Breast epithelium (tissue), 4 donors: Measurements from ENCODE around the gene MTNR1A. TPM values are rescaled to one million over a fixed set of nuclear protein-coding genes. Genes with fewer than 3 reads are reported as not detected.

Experiments used
- DNase-seq, 2 donors: peaks; one replicate each; pipeline ENCODE4 v3.0.0-alpha.2; 2019; ENCODE audit warnings: low spot score in 2 of 2
- H3K27ac ChIP-seq, 2 donors: fragments of 200-600 bp; sonication (generic) in 1 of 2; one replicate each; pipeline ENCODE4 v1.5.1; 2016 to 2019; ENCODE audit warnings: mild to moderate bottlenecking in 1 of 2
- H3K27me3 ChIP-seq, 2 donors: fragments of 200-600 bp; sonication (generic) in 1 of 2; one replicate each; pipeline versions ENCODE4 v1.5.1 to v1.6.0; 2017 to 2019; ENCODE audit warnings: control low read depth in 1 of 2, mild to moderate bottlenecking in 1 of 2
- H3K36me3 ChIP-seq: fragments of 200-600 bp; one replicate; pipeline ENCODE4 v1.5.1; 2019
- H3K4me1 ChIP-seq, 2 donors: fragments of 200-600 bp; sonication (generic); one replicate each; pipeline ENCODE4 v1.5.1; 2016 to 2019; ENCODE audit warnings: control low read depth in 1 of 2
- H3K4me3 ChIP-seq, 3 donors: fragments of 200-600 bp; sonication (generic); 1 replicate in 2 of 3; 2 replicates in 1 of 3; pipeline ENCODE4 v1.5.1; 2016 to 2019; ENCODE audit warnings: mild to moderate bottlenecking in 3 of 3, moderate library complexity in 2 of 3
- H3K9me3 ChIP-seq, 2 donors: fragments of 200-600 bp; sonication (generic) in 1 of 2; one replicate each; pipeline ENCODE4 v1.5.1; 2016 to 2019; ENCODE audit warnings: control low read depth in 1 of 2
- POLR2A ChIP-seq: fragments of 450-650 bp; IDR thresholded peaks from one replicate; pipeline ENCODE4 v1.6.1; 2016; ENCODE audit warnings: antibody characterized with exemption, mild to moderate bottlenecking, moderate library complexity
- POLR2AphosphoS5 ChIP-seq, 3 donors: sonication (generic); formaldehyde crosslinking; IDR thresholded peaks; one replicate each; pipeline ENCODE4 v1.6.1; 2017; ENCODE audit warnings: antibody characterized with exemption in 3 of 3
- intact Hi-C: fragments of 100-400 bp; cut with DNase I; formaldehyde crosslinking; loops from one replicate; pipeline ENCODE4 v1.15.1; 2023; ENCODE audit warnings: low total_unique reads
- total RNA-seq, 3 donors: library from RNA; depleted of rRNA; stranded (reverse); fragments of >200 nt; gene quantifications; one replicate each; pipeline ENCODE4 v1.1.0, GENCODE V29; 2016
- TF ChIP-seq, protein P1 (sequence below), 3 donors: fragments of 450-650 bp; IDR thresholded peaks; one replicate each; pipeline ENCODE4 v1.5.1; 2016 to 2017; ENCODE audit warnings: antibody characterized with exemption in 3 of 3, mild to moderate bottlenecking in 3 of 3, moderate library complexity in 3 of 3

The MTNR1A gene
- total RNA-seq, 3 donors from 2014 or later: not detected

DNA sequence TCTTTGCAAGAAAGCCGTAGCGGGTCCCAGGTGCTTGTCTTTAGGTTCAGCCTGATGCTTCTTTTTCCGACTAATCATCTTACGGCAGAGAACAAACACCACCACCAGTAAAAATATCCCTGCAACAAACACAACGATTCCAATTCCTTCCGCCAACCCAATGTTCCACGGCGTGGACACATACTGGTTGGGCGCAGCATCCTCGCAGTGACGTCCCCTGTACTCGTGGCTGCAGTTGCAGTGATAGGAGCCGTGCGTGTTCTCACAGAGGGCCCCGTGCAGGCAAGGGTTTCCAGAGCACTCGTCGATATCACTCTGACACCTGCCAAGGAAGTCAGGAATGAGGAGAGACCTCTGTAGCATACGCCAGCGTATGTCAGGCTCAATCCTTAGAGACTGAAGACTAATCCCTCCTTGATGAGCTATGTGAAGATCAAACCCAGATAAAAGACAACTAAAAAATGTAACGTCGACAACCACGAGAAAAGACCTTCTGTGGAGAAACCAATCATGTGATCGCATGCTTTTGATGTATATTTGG is 41.6 kb upstream of the MTNR1A start:
- no peaks in the 10 kb centered on the region for H3K9me3 ChIP-seq
- intact Hi-C loops: no loop called here
- no peaks in the 10 kb centered on the region for H3K27me3 ChIP-seq
- no peak overlapping the region for H3K27ac ChIP-seq
- H3K36me3 ChIP-seq: peaks cover 6% of the 10 kb centered on the region
- TF ChIP-seq, protein P1, sequence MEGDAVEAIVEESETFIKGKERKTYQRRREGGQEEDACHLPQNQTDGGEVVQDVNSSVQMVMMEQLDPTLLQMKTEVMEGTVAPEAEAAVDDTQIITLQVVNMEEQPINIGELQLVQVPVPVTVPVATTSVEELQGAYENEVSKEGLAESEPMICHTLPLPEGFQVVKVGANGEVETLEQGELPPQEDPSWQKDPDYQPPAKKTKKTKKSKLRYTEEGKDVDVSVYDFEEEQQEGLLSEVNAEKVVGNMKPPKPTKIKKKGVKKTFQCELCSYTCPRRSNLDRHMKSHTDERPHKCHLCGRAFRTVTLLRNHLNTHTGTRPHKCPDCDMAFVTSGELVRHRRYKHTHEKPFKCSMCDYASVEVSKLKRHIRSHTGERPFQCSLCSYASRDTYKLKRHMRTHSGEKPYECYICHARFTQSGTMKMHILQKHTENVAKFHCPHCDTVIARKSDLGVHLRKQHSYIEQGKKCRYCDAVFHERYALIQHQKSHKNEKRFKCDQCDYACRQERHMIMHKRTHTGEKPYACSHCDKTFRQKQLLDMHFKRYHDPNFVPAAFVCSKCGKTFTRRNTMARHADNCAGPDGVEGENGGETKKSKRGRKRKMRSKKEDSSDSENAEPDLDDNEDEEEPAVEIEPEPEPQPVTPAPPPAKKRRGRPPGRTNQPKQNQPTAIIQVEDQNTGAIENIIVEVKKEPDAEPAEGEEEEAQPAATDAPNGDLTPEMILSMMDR (IDR thresholded peaks at IDR 0.05): no peak
- TF ChIP-seq POLR2AphosphoS5 (IDR thresholded peaks at IDR 0.05) (no peak), POLR2A (no peak)
- no peak overlapping the region for H3K4me3 ChIP-seq
- H3K4me1 ChIP-seq: no peaks in the 10 kb centered on the region
- DNase-seq: no peak

DNA sequence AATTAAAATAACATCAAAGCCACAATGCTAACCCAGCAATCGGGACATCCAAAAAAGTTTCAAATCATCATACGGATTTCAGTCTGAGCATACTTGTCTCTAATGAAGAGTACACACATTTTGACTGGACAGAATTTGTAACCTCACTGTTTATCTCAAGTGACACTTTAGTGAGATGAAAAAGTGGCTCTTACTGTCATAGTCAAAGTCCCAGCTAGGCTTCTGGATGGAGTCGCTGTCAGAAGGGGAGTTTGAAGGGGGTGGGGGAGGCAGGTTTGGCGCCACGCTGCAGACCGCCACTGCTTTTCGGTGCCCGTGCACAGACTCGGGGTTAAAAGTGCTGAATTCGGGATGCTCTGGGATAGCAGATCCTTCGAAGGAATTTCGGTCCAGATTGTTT is 41.0 kb upstream of the MTNR1A start:
- no peak for DNase-seq
- Histone ChIP-seq H3K4me1 (no peaks in the 10 kb centered on the region), H3K27me3 (no peaks in the 10 kb centered on the region), H3K9me3 (no peaks in the 10 kb centered on the region), H3K4me3 (no peak overlapping the region), H3K27ac (no peak overlapping the region), H3K36me3 (peaks cover 6% of the 10 kb centered on the region)
- intact Hi-C loops: no loop called here
- TF ChIP-seq, protein P1 (IDR thresholded peaks at IDR 0.05): no peak
- TF ChIP-seq POLR2A: no peak
- TF ChIP-seq POLR2AphosphoS5 (IDR thresholded peaks at IDR 0.05): no peak

DNA sequence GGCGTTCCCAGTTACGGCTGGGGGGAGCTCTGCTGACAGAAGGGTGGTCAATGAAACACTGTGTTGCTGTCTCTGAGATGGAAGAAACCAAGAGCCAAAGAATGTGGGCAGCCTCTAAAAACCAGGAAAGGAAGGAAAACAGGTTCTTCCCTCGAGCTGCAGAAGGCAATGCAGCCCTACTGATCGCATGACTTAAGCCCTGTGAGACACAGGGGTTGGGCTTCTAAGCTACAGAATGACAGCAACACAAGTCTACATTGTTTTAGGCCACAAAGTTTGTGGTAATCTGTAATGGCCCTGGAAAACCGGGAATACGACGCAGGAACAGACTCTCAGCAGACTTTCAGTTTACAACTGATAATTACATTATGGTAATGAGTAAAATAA is 38.2 kb upstream of the MTNR1A start:
- Histone ChIP-seq H3K27ac (no peak overlapping the region), H3K4me1 (no peaks in the 10 kb centered on the region), H3K36me3 (peaks cover 6% of the 10 kb centered on the region), H3K27me3 (no peaks in the 10 kb centered on the region), H3K4me3 (no peak overlapping the region), H3K9me3 (no peaks in the 10 kb centered on the region)
- intact Hi-C loops: no loop called here
- no peak for DNase-seq
- TF ChIP-seq, protein P1 (IDR thresholded peaks at IDR 0.05): no peak
- TF ChIP-seq POLR2AphosphoS5 (IDR thresholded peaks at IDR 0.05) (no peak), POLR2A (no peak)

DNA sequence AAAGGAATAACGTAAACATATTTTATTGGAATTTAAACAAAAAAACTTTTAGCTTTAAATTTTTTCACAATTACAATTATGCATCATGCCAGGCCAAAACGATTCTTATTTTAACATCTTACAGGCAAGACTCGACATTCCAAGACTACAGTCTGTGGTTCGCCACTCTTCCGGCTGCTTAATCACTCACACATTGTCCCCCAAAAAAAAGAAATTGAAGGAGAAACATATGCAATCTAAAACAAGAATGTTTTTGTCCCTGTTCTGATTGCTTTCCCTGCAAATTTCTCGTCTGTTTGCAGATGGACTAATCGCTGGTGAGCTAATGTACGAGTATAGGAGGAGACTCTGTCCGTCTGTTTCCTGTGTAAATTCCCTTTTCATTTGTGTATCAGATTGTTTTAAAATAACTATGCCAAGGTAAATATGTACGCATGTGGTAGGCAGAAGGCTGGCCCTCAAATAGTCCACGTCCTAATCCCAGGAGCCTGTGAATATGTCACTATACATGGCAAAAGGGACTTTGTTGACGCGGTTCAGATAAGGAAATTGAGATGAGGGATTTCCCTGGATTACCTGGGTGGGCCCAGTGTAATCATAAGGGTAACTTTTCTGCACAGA is 37.7 kb upstream of the MTNR1A start:
- intact Hi-C loops: no loop called here
- Histone ChIP-seq H3K4me3 (no peak overlapping the region), H3K36me3 (peaks cover 6% of the 10 kb centered on the region), H3K4me1 (no peaks in the 10 kb centered on the region), H3K27me3 (no peaks in the 10 kb centered on the region), H3K9me3 (no peaks in the 10 kb centered on the region), H3K27ac (no peak overlapping the region)
- no peak for TF ChIP-seq POLR2AphosphoS5 (IDR thresholded peaks at IDR 0.05)
- TF ChIP-seq, protein P1 (IDR thresholded peaks at IDR 0.05): no peak
- TF ChIP-seq POLR2A: no peak
- no peak for DNase-seq

DNA sequence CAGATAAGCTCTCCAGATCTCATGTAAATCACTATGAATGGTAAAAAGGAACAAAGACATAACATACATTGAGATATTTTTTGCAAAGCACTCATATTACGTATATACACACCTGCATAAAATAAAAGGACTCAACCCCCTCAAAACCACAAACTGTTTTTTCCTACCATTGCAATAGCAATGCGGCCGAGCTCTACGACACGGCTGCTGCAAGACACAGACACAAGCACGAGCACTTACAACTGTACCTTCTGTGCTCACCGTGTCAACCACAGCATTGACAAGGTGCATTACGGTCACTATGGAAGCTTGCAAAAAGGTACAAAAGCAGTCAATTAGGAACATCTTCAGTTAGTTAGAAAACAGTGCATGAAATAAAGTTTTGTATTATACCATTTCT is 37.1 kb upstream of the MTNR1A start:
- TF ChIP-seq POLR2AphosphoS5 (IDR thresholded peaks at IDR 0.05) (no peak), POLR2A (no peak)
- TF ChIP-seq, protein P1 (IDR thresholded peaks at IDR 0.05): no peak
- Histone ChIP-seq H3K27me3 (no peaks in the 10 kb centered on the region), H3K9me3 (no peaks in the 10 kb centered on the region), H3K36me3 (peaks cover 6% of the 10 kb centered on the region), H3K27ac (no peak overlapping the region), H3K4me3 (no peak overlapping the region), H3K4me1 (no peaks in the 10 kb centered on the region)
- no peak for DNase-seq
- intact Hi-C loops: no loop called here
